Progenitor cell of endocrine pancreas (in vitro differentiated cells): Measurements from ENCODE around the gene TCF7. TPM values are rescaled to one million over a fixed set of nuclear protein-coding genes. Genes with fewer than 3 reads are reported as not detected.
A peak's percentile ranks its signal among the peaks of the same experiment; 100 is the strongest.

Experiments used
- DNase-seq: peaks from one replicate; pipeline ENCODE4 v3.0.0; 2021; ENCODE audit warnings: low spot score; ENCODE audit not compliant: unreplicated experiment
- H3K27ac Mint-ChIP-seq: 2 replicates; pipeline ENCODE4 v1.8.0; 2021; ENCODE audit warnings: mild to moderate bottlenecking, moderate library complexity, mixed read lengths
- H3K27me3 Mint-ChIP-seq: 2 replicates; pipeline ENCODE4 v1.8.0; 2021; ENCODE audit warnings: mixed read lengths
- H3K36me3 Mint-ChIP-seq: 2 replicates; pipeline ENCODE4 v1.8.0; 2022; ENCODE audit warnings: mixed read lengths; ENCODE audit not compliant: insufficient read depth
- H3K4me1 Mint-ChIP-seq: 2 replicates; pipeline ENCODE4 v1.8.0; 2021; ENCODE audit warnings: low read depth, mixed read lengths
- H3K4me3 Mint-ChIP-seq: 2 replicates; pipeline ENCODE4 v1.8.0; 2021; ENCODE audit warnings: low read depth, mild to moderate bottlenecking, moderate library complexity, mixed read lengths
- H3K9me3 Mint-ChIP-seq: 2 replicates; pipeline ENCODE4 v1.8.0; 2021; ENCODE audit warnings: low read depth, mixed read lengths
- total RNA-seq: library from RNA; stranded (reverse); gene quantifications from 2 replicates; pipeline ENCODE4 v1.2.1, GENCODE V29; 2021
- TF ChIP-seq, protein P1 (sequence below): fragments of 200-600 bp; sonication (generic); IDR thresholded peaks from one replicate; pipeline ENCODE4 v1.5.0; 2021; ENCODE audit warnings: antibody characterized with exemption, mild to moderate bottlenecking; ENCODE audit not compliant: unreplicated experiment

The TCF7 gene
- total RNA-seq, 1 donor from 2014 or later = 14.4 TPM

DNA sequence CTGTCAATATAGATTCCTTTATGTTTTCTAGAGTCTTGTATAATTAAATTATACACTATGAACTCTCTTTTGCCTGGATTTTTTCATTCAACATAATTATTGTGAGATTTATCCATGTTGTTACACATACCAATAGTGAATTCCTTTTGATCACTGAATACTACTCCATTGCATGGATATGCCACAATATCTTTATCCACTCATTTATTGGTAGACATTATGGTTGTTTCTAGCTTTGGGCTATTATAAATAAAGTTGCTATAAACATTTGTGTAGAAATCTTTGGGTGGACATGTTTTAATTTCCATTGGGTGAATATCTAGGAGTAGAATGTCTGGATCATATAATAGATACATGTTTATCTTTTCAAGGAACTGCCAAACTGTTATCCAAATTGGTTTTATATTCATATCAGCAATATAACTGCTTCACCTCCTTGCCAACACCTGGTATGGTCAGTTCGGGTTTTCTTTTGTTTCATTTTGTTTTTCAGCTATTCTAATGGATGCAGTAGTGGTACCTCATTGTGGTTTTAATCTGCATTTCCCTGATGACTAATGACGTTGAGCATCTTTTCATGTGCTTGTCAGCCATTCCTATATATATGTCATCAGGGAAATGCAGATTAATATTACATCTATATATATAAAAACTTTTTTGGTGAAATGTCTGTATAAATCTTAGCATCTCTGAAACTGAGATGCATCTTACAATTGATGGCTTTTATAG, 32.1 kb upstream of the TCF7 start:
- Mint-ChIP-seq H3K36me3 (no peaks in the 10 kb centered on the region), H3K4me1 (peaks cover 2% of the 10 kb centered on the region), H3K27ac (no peak overlapping the region), H3K9me3 (no peaks in the 10 kb centered on the region), H3K4me3 (no peak overlapping the region), H3K27me3 (peaks cover 8% of the 10 kb centered on the region)
- no peak for DNase-seq
- TF ChIP-seq, protein P1, sequence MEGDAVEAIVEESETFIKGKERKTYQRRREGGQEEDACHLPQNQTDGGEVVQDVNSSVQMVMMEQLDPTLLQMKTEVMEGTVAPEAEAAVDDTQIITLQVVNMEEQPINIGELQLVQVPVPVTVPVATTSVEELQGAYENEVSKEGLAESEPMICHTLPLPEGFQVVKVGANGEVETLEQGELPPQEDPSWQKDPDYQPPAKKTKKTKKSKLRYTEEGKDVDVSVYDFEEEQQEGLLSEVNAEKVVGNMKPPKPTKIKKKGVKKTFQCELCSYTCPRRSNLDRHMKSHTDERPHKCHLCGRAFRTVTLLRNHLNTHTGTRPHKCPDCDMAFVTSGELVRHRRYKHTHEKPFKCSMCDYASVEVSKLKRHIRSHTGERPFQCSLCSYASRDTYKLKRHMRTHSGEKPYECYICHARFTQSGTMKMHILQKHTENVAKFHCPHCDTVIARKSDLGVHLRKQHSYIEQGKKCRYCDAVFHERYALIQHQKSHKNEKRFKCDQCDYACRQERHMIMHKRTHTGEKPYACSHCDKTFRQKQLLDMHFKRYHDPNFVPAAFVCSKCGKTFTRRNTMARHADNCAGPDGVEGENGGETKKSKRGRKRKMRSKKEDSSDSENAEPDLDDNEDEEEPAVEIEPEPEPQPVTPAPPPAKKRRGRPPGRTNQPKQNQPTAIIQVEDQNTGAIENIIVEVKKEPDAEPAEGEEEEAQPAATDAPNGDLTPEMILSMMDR = no peak

DNA sequence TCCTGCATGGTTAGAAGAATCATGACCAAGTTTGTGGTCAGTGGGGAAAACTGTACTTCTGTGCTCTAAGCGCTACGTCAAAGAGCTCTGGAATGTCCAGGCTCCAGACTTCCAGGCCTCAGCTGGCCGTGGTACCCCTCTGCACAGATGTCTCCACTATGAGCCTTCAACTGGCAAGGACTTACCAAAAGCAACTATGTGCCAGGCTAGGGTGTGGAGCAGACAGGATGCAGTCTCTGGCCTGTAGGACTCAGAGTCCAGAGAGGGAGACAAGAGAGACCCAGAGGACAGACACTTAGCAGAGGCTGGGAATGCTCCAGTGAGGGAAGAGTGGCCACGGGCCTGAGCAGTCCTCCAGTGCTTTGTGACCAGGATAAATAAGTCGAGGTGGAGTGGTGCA, 31.0 kb upstream of the TCF7 start:
- TF ChIP-seq, protein P1 = no peak
- Mint-ChIP-seq H3K9me3 (no peaks in the 10 kb centered on the region), H3K4me3 (no peak overlapping the region), H3K36me3 (no peaks in the 10 kb centered on the region), H3K27ac (no peak overlapping the region), H3K4me1 (peaks cover 2% of the 10 kb centered on the region), H3K27me3 (peaks cover 8% of the 10 kb centered on the region)
- DNase-seq = no peak

DNA sequence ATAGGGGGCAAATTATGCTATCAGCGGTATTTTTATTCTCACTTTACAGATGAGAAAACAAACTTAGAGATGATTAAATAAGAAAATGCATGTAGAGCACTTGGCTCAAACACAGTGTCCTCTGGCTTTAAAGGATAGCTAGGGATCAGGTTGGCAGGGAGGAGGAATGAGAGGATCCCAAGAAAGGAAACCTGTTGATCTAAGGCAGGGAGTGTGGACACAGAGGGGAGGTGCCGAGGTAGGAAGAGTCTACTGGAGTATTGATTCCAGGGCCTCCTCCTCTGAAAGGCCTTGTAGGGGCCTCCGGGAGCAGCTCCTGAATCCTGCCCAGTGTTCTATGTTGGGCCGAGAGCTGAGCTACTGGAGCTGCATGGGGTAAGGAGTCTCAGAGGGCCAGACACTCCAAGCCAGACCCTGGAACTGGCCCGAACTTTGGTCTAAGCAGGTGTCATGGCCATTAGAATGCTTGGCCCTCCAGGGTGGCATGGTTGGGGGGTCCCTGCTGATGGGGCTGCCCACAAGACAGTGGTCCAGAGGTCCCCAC, 30.4 kb upstream of the TCF7 start:
- Mint-ChIP-seq H3K27ac (no peak overlapping the region), H3K9me3 (no peaks in the 10 kb centered on the region), H3K4me3 (no peak overlapping the region), H3K27me3 (peaks cover 8% of the 10 kb centered on the region), H3K4me1 (peaks cover 2% of the 10 kb centered on the region), H3K36me3 (no peaks in the 10 kb centered on the region)
- DNase-seq = no peak
- TF ChIP-seq, protein P1 = no peak

DNA sequence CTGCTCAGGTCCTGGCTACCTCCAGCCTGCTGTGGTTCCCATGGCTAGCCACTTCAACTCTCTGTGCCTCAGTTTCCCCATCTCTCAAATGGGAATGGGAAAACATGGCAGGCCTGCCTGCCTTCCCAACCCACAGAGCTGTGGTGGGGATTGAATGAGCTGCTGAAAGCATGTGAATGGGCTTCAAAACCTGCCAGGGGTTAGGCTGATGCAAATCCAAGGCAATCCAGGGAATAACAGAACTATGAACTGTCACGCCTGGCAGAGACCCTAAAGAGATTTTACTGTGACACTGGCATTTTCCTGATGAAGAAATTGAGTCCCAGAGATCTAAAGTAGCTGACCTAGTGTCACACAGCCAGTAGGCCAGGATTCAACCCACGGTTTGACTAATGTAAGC, 29.9 kb upstream of the TCF7 start:
- H3K4me3 Mint-ChIP-seq = no peak overlapping the region
- H3K36me3 Mint-ChIP-seq = no peaks in the 10 kb centered on the region
- no peaks in the 10 kb centered on the region for H3K9me3 Mint-ChIP-seq
- peaks cover 8% of the 10 kb centered on the region for H3K27me3 Mint-ChIP-seq
- no peak for DNase-seq
- peak overlapping the region; percentile 10 for H3K27ac Mint-ChIP-seq
- TF ChIP-seq, protein P1 = no peak
- peaks cover 2% of the 10 kb centered on the region for H3K4me1 Mint-ChIP-seq

DNA sequence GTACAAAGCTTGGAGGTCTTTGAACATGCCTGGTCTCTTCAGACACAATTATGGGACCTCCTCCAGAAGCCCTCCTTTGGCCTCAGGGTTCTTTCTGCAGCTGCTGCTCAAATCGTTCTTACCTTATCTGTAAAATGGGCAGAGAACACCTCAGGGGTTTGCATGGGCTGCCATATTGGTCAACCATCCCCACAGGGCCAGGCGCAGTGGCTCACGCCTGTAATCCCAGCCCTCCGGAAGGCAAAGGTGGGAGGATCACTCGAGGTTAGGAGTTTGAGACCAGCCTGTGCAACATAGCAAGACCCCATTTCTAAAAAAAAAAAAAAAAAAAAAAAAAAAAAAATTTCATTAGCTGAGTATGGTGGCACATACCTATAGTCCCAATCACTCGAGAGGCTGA, 29.1 kb upstream of the TCF7 start:
- TF ChIP-seq, protein P1 = no peak

More for the DNA sequence above, 29.1 kb upstream of the TCF7 start:
- no peaks in the 10 kb centered on the region for H3K9me3 Mint-ChIP-seq
- no peak for DNase-seq
- H3K4me3 Mint-ChIP-seq = no peak overlapping the region
- H3K4me1 Mint-ChIP-seq = peaks cover 2% of the 10 kb centered on the region
- no peaks in the 10 kb centered on the region for H3K36me3 Mint-ChIP-seq
- H3K27ac Mint-ChIP-seq = no peak overlapping the region
- peaks cover 8% of the 10 kb centered on the region for H3K27me3 Mint-ChIP-seq
